Activated gamma-delta T cell treated with Interleukin-2 at 50 U/mL for 16 hours (primary cell): Measurements from ENCODE around the gene RPS6KA6.

Experiments
- DNase-seq: peaks from one replicate; pipeline ENCODE4 v3.0.0-alpha.2; 2020

RPS6KA6 gene

GRCh38 chrX:84187533-84188319 lies at the start of gene RPS6KA6:
RPS6KA6 (minus strand) TSS chrX:84188199; CDS start chrX:84187899, 300 bp downstream.
- peak; percentile 19 for DNase-seq

- no peak for DNase-seq
These were observed 36.7 kb upstream of the RPS6KA6 start for GRCh38 chrX:84224741-84225140.

- no peak for DNase-seq
These were observed 35.3 kb upstream of the RPS6KA6 start for GRCh38 chrX:84223261-84223660.

- no peak for DNase-seq
These were observed 33.2 kb upstream of the RPS6KA6 start for GRCh38 chrX:84221181-84221580.

- DNase-seq = no peak
These were observed 31.6 kb upstream of the RPS6KA6 start for GRCh38 chrX:84219551-84219950.

GRCh38 chrX:84218726-84219125 lies 30.7 kb upstream of the RPS6KA6 start:
- DNase-seq = no peak

- DNase-seq = no peak
These were observed 28.9 kb upstream of the RPS6KA6 start for GRCh38 chrX:84216881-84217280.

- no peak for DNase-seq
These were observed 28.4 kb upstream of the RPS6KA6 start for GRCh38 chrX:84216406-84216805.

- no peak for DNase-seq
These were observed 17.3 kb upstream of the RPS6KA6 start for GRCh38 chrX:84205276-84205675.

- DNase-seq = no peak
These were observed 11.7 kb upstream of the RPS6KA6 start for GRCh38 chrX:84199688-84200087.

- no peak for DNase-seq
These were observed 9.6 kb upstream of the RPS6KA6 start for GRCh38 chrX:84197550-84197949.

- DNase-seq = no peak
These were observed 4.0 kb upstream of the RPS6KA6 start for GRCh38 chrX:84192006-84192405.

GRCh38 chrX:84189125-84189524 lies 1.1 kb upstream of the RPS6KA6 start:
- DNase-seq = no peak

GRCh38 chrX:84188320-84188834 lies 378 bp upstream of the RPS6KA6 start:
- peak; percentile 14 for DNase-seq

- no peak for DNase-seq
These were observed 1.1 kb downstream of the RPS6KA6 start for GRCh38 chrX:84186603-84187532.

- no peak for DNase-seq
These were observed 5.5 kb downstream of the RPS6KA6 start for GRCh38 chrX:84182516-84182915.

GRCh38 chrX:84175958-84176357 lies 12.0 kb downstream of the RPS6KA6 start:
- no peak for DNase-seq

- DNase-seq = no peak
These were observed 12.7 kb downstream of the RPS6KA6 start for GRCh38 chrX:84175274-84175673.

- no peak for DNase-seq
These were observed 13.7 kb downstream of the RPS6KA6 start for GRCh38 chrX:84174348-84174747.

GRCh38 chrX:84170931-84171330 lies 17.1 kb downstream of the RPS6KA6 start:
- DNase-seq = no peak

GRCh38 chrX:84168574-84168973 lies 19.4 kb downstream of the RPS6KA6 start:
- no peak for DNase-seq

- DNase-seq = no peak
These were observed 19.9 kb downstream of the RPS6KA6 start for GRCh38 chrX:84168095-84168494.

GRCh38 chrX:84165711-84166110 lies 22.3 kb downstream of the RPS6KA6 start:
- no peak for DNase-seq

- no peak for DNase-seq
These were observed 25.6 kb downstream of the RPS6KA6 start for GRCh38 chrX:84162401-84162800.
